ENCODE results near the gene EML6.

DNA sequence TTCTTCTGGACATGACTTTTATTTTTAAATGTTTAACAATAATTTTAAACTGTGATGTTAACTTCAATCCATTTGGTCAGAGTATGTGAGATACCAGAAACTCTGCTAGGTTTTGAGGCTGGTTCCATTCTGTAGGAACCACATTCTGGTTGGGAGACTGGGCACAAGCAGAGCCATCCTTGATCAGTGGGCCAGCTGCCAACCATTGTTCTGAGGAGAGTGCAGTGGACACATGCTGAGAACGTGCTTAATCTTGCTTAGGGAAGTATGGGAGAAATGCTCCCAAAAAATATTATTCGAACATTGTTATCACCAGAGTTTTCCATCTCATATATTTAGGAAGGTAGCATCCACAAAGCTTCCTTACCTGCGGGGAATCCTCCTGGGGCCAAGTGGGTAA lies 171.0 kb downstream of the EML6 start:
- TF ChIP-seq CTCF (IDR thresholded peaks at IDR 0.05 in 4 of 5, conservative IDR thresholded peaks at IDR 0.05 in 1 of 5) (no peak), POLR2A (IDR thresholded peaks at IDR 0.05) (no peak)

All from gastrocnemius medialis (tissue), 4 donors.